ENCODE data around the gene HEY2.
A peak's percentile ranks its signal among the peaks of the same experiment; 100 is the strongest.

Gene HEY2

DNA sequence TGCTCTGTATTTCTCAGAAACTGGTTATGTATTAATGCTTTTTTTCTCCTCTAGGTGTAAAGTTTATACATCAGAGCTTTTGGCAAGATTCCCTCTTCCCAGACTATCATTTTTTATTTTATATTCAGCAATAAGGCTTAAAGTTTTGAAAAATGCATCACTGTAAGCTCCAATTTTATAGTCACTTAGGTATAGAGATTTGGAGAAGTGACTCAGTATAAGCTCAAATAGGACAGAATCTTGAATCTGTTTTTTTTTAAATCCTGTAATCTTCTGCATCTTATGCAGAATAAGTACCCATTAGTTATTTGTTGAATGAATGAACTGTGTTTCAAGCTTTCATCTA, 42.4 kb downstream of the HEY2 start:
- no peak for TF ChIP-seq EZH2phosphoT487 (IDR thresholded peaks at IDR 0.05; ENCODE audit: borderline replicate concordance)
- no peak; the same call in 1 of the 2 replicates for TF ChIP-seq CTCF (conservative IDR thresholded peaks at IDR 0.05; ENCODE audit: low read length)
- Histone ChIP-seq H3K79me2 (ENCODE audit: insufficient read depth, low read length) (peaks cover 60% of the 10 kb centered on the region), H3K27me3 (ENCODE audit: insufficient read depth, low read length, poor library complexity, severe bottlenecking) (no peaks in the 10 kb centered on the region)

DNA sequence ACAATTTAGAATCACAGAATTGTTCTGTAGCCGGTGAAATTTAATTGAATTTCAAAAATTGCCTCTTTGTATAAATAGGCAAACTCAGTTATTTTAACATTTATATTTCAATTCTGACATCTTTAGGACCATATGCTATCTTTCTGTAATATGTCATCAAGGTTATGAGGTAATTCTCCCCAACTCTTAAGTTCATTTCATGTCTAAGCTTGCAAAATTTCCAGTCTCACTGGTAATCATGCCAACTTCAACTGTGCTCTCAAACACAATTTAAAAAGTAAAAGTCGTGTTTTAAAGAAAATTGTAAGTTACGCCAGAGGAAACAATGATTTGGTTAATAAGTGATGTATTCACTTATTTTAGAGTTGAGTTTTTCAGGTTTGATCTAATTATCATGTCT, 42.7 kb downstream of the HEY2 start:
- H4K20me1 ChIP-seq (ENCODE audit: insufficient read depth, low read length, poor library complexity, severe bottlenecking) = peaks cover 14% of the 10 kb centered on the region
- peaks cover 63% of the 10 kb centered on the region for H3K79me2 ChIP-seq (ENCODE audit: insufficient read depth, low read length)
- peak overlapping the region; percentile 74 for H3K4me2 ChIP-seq (ENCODE audit: low read depth, low read length, poor library complexity, severe bottlenecking)
- H3K9me2 ChIP-seq (replicated peaks; ENCODE audit: low read depth, low read length) = no peaks in the 10 kb centered on the region
- no peaks in the 10 kb centered on the region for H3K36me3 ChIP-seq (ENCODE audit: insufficient read depth, low read length)
- peak overlapping the region; percentile 90 for H3K9ac ChIP-seq (ENCODE audit: low read depth, low read length, poor library complexity, severe bottlenecking)
- no peak for TF ChIP-seq EZH2phosphoT487 (IDR thresholded peaks at IDR 0.05; ENCODE audit: borderline replicate concordance)
- no peak for TF ChIP-seq CTCF (conservative IDR thresholded peaks at IDR 0.05; ENCODE audit: low read length)
- no peak overlapping the region for H2AFZ ChIP-seq (ENCODE audit: low read length)
- peak overlapping the region; percentile 82 for H3K4me3 ChIP-seq (ENCODE audit: low read length, poor library complexity, severe bottlenecking)
- no peaks in the 10 kb centered on the region for H3K9me3 ChIP-seq (ENCODE audit: insufficient read depth, low read depth, low read length)
- no peaks in the 10 kb centered on the region for H3F3A ChIP-seq (ENCODE audit: low read depth)
- no peaks in the 10 kb centered on the region for H3K27me3 ChIP-seq (ENCODE audit: insufficient read depth, low read length, poor library complexity, severe bottlenecking)
- H3K4me1 ChIP-seq (ENCODE audit: insufficient read depth, low read length, poor library complexity, severe bottlenecking) = peaks cover 47% of the 10 kb centered on the region

More for the DNA sequence above, 42.4 kb downstream of the HEY2 start:
- H3K9me3 ChIP-seq (ENCODE audit: insufficient read depth, low read depth, low read length) = no peaks in the 10 kb centered on the region
- H3F3A ChIP-seq (ENCODE audit: low read depth) = no peaks in the 10 kb centered on the region
- H3K9me2 ChIP-seq (replicated peaks; ENCODE audit: low read depth, low read length) = no peaks in the 10 kb centered on the region
- H3K9ac ChIP-seq (ENCODE audit: low read depth, low read length, poor library complexity, severe bottlenecking) = peak overlapping the region; percentile 90
- peak overlapping the region; percentile 74 for H3K4me2 ChIP-seq (ENCODE audit: low read depth, low read length, poor library complexity, severe bottlenecking)
- H3K36me3 ChIP-seq (ENCODE audit: insufficient read depth, low read length) = no peaks in the 10 kb centered on the region
- H4K20me1 ChIP-seq (ENCODE audit: insufficient read depth, low read length, poor library complexity, severe bottlenecking) = peaks cover 14% of the 10 kb centered on the region
- no peak overlapping the region for H2AFZ ChIP-seq (ENCODE audit: low read length)
- H3K4me3 ChIP-seq (ENCODE audit: low read length, poor library complexity, severe bottlenecking) = peak overlapping the region; percentile 82
- H3K4me1 ChIP-seq (ENCODE audit: insufficient read depth, low read length, poor library complexity, severe bottlenecking) = peaks cover 47% of the 10 kb centered on the region

GRCh38 chr6:125792680-125793079, 43.2 kb downstream of the HEY2 start:
- Histone ChIP-seq H2AFZ (ENCODE audit: low read length) (no peak overlapping the region), H3K36me3 (ENCODE audit: insufficient read depth, low read length) (no peaks in the 10 kb centered on the region), H3K27me3 (ENCODE audit: insufficient read depth, low read length, poor library complexity, severe bottlenecking) (no peaks in the 10 kb centered on the region), H4K20me1 (ENCODE audit: insufficient read depth, low read length, poor library complexity, severe bottlenecking) (peaks cover 14% of the 10 kb centered on the region), H3K4me1 (ENCODE audit: insufficient read depth, low read length, poor library complexity, severe bottlenecking) (peaks cover 47% of the 10 kb centered on the region), H3K9me2 (replicated peaks; ENCODE audit: low read depth, low read length) (no peaks in the 10 kb centered on the region), H3K79me2 (ENCODE audit: insufficient read depth, low read length) (peaks cover 68% of the 10 kb centered on the region), H3F3A (ENCODE audit: low read depth) (no peaks in the 10 kb centered on the region), H3K4me2 (ENCODE audit: low read depth, low read length, poor library complexity, severe bottlenecking) (peak overlapping the region; percentile 74), H3K4me3 (ENCODE audit: low read length, poor library complexity, severe bottlenecking) (peak overlapping the region; percentile 82), H3K9me3 (ENCODE audit: insufficient read depth, low read depth, low read length) (no peaks in the 10 kb centered on the region), H3K9ac (ENCODE audit: low read depth, low read length, poor library complexity, severe bottlenecking) (peak overlapping the region; percentile 90)
- TF ChIP-seq EZH2phosphoT487 (IDR thresholded peaks at IDR 0.05; ENCODE audit: borderline replicate concordance) (no peak), CTCF (conservative IDR thresholded peaks at IDR 0.05; ENCODE audit: low read length) (no peak)

All from Loucy (cell line).